KOPT-K1 (cell line): ENCODE results near the gene ARID5A.

ENCODE experiments used
- H3K27ac ChIP-seq: fragments of 200-600 bp; sonication (generic); 2 replicates; pipeline ENCODE4 v1.5.1; 2016; ENCODE audit warnings: antibody characterized with exemption, mild to moderate bottlenecking, low read depth, low read length; ENCODE audit not compliant: poor library complexity, severe bottlenecking
- H3K36me3 ChIP-seq: fragments of 200-600 bp; sonication (generic); 2 replicates; pipeline ENCODE4 v1.5.1; 2017; ENCODE audit warnings: antibody characterized with exemption, mild to moderate bottlenecking, low read length, moderate library complexity; ENCODE audit not compliant: insufficient read depth
- H3K9me3 ChIP-seq: fragments of 200-600 bp; sonication (generic); 2 replicates; pipeline ENCODE4 v1.5.1; 2017; ENCODE audit warnings: antibody characterized with exemption, low read length, mild to moderate bottlenecking; ENCODE audit not compliant: insufficient read depth, poor library complexity, severe bottlenecking

ARID5A gene

DNA sequence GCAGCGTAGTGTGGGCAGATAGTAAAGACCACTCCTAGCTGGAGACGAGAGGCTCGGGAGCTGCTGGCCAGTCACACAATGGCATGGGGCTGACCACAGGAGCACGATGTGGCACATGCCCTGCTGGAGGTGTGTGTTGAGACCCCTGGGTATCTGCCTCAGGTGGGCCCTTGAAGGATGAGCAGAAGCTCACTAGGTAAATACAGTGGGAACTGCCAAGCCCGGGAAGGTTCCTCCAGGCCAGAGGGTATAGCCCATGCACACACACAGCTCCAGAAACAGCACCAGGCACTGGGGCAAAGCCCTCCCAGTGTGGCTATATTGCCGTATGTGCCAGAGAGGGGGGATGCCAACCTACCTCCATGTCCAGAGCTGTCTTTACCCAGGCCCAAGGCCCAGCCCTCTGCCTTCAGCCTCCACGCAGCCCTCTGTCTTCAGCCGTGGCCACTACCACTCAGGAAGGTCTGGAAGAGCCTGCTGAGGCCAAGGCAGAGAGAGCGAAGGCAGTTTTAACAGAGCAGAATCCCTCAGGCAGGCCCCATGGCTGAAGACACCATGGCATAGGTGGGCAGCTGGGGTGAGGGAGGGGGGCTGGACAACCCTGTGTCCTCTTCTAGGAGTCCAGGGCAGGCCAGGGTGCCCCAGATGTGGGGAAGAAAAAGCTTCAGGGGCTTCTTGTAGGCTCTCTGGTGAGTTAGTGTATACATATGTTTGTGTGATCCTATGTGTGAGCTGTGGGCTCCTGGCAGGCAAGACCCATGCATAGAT is 7.0 kb upstream of the ARID5A start:
- Histone ChIP-seq H3K27ac (no peak overlapping the region), H3K9me3 (no peaks in the 10 kb centered on the region), H3K36me3 (no peaks in the 10 kb centered on the region)

DNA sequence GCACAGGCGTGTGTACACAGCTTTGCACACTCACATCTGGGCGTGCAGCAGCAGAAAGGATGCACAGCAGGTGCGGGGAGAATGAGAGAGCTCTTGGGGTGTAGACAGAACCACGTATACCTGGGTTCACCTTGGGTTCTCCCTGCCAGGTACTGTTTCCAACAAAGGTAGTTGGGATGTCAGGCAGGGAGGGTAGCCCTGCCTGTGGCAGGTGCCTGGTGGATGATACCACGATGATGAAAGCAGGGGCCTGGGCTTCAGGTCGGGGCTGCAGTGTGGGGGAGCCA is 6.5 kb upstream of the ARID5A start:
- Histone ChIP-seq H3K9me3 (no peaks in the 10 kb centered on the region), H3K36me3 (no peaks in the 10 kb centered on the region), H3K27ac (no peak overlapping the region)

DNA sequence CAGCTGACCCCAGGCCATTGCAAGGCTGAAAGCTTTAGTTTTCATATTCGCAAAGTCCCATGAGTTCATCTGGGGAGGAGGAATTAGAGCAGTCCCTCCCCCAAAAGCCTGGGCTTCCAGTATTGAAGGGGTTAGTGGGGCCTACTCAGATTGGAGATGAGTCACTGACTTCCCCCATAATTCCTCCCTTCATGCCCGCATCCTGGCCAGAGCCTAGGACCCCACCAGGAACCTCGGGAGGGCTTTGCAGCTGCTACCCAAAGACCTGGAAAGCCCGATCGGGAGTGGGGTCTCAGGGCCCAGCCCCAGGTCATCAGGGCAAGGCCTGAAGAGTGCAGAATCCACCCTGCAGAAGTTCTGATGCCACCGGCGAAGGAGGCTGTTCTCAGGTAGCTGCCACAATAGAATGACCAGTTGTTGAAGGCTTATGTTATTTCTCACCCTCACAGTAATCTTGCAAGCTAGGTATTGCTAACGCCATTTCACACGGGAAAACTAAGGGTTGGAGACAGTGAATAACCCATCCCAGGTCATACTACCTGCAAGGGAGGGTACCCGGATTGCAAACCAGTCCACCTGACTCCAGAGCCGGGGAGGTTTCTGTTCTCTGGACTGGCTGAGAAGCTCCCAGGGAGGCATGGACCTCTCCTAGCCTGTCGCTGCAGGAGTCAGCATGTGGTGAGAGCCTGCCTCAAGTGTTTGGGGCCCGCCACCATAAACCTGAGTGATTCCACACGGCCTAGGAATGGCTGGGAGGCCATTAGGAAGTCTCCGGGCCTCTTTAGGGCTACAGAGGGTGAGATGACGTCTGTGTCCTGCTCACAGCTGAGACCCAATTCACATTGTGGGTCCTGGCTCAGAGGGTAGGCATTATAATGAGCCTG is 5.8 kb upstream of the ARID5A start:
- Histone ChIP-seq H3K9me3 (no peaks in the 10 kb centered on the region), H3K27ac (no peak overlapping the region), H3K36me3 (no peaks in the 10 kb centered on the region)

DNA sequence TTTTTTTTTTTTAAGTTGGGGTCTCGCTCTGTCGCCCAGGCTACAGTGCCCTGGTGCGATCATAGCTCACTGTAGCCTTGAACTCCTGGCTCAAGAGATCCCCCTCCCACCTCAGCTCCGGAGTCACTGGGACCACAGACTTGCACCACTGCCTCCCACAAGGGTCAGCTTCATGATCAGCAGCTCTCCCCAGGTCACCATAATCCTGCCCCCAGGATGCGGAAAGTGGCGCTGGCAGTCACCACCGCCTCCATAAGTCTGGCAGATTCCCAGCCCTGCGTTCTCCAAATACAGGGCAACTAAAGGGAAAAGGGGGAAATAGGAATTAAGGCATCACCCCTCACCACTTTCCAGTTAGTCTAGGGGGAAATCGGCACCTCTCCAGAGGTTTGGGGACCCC is 5.2 kb upstream of the ARID5A start:
- peak overlapping the region; percentile 1 for H3K27ac ChIP-seq
- no peaks in the 10 kb centered on the region for H3K9me3 ChIP-seq
- H3K36me3 ChIP-seq: no peaks in the 10 kb centered on the region

DNA sequence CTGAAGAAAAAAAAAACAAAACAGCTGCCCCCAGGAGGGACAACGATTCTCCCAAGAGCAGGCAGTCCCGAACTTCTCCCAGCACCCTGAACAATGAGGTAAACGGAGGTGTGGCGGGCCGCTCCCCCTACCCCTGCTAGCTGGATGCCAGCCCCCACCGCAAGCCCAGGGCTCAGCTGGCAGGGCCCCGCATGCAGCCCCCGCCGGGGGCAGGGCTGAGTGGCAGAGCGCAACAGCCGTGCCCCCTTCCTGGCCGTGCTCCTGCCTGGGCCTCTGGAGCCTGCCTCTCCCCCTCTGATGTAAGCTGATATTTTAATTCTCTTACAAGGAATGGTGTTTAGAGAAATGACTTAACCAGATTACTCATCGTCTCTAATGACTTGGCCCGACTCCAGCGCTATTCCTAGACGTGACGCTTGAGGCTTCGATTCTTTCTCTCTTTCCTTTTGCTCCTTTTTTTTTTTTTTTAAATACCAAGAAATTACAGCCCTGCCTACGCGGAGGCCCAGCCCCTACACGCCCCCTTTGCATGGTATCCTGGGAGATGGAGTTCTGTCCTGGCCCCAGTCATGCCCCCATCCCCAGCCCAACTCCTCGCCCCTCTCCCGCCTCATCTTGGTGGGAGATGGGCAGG is 4.6 kb upstream of the ARID5A start:
- no peaks in the 10 kb centered on the region for H3K36me3 ChIP-seq
- H3K9me3 ChIP-seq: no peaks in the 10 kb centered on the region
- H3K27ac ChIP-seq: peak overlapping the region; percentile 1

DNA sequence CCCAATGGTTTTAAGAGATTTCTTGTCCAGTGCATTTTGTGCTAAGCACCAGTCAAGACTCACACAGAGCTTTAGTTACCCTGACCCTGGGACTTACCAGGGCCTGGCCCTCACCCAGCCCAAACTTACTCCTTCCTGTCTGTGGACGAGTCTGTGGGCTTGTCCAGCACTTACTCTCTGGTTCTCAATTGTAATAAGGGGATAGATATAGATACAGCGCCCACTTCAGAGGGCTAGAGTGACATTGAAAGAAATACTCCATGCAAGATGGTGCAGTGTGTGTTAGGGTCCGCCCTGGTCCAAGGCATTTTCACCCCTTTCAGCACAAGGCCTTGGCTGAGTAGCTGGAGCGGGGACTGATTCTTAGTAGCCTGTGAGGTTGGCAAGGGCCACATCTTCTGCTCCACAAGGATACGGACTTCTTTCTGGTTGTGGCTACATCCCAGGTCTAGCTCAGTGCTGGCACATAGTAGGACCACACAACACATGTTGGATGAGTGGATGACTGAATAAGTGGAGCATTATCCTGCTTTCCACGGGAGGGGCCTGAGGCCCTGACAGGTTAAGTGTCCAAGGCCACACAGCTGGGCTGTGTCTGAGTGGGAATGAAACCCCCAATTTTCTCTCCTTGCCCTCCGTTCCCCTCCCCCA is 3.8 kb upstream of the ARID5A start:
- Histone ChIP-seq H3K36me3 (no peaks in the 10 kb centered on the region), H3K27ac (no peak overlapping the region), H3K9me3 (no peaks in the 10 kb centered on the region)

DNA sequence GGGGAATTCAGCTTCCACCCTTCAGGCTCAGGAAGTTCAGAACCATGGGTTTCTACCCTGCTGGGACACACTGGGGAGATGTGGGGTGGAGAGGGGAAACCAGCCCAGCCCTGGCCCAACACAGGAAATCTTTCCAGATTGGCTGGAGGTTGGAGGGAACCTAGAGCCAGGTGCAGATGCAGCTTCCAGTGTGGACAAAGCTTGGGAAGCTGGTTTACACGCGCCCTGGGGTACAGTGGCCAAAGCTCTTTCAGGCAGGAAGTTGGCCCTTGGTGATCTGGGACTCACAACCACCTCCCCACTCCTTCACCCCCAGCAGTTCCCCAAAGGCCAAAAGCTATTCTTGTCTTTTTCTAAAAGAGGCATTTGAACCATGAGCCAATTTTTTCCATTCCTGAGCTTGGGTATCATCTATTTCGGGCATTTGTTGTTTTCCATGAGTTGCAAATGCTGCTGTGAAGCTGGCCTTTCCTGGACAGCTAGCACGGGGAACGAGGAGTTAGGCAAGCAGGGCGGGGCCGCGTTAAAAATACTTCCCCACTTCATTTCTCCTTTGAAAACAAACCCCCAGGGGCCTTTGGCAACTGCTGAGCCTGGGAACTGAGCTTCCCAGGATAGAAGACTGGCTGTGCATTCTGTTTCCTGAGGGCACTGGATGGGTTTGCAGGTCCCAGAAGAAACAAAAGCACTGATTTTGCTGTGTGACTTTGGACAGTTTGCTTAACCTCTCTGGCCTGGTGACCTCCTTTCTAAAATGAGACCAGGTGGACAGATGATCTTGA is 3.1 kb upstream of the ARID5A start:
- Histone ChIP-seq H3K9me3 (no peaks in the 10 kb centered on the region), H3K27ac (no peak overlapping the region), H3K36me3 (no peaks in the 10 kb centered on the region)

DNA sequence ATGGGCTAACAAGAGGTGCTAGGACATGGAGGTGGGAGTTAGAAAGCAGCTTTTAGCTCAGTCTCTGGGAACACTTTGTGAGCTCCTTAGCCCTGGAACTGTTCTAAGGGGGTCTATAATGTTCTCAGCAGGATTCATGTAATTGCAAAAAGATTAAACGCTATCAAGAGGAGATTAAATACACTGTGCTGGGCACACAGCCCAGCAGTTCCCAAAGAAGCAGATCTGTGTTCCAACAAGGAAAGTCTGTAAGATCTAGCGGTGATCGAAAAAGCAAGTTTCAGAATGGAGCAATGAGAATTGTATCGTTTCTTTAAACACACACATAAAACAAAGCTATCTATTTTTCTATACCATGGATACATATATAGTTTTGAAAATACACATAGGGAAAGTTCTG is 2.4 kb upstream of the ARID5A start:
- H3K27ac ChIP-seq: no peak overlapping the region
- no peaks in the 10 kb centered on the region for H3K36me3 ChIP-seq
- H3K9me3 ChIP-seq: no peaks in the 10 kb centered on the region

DNA sequence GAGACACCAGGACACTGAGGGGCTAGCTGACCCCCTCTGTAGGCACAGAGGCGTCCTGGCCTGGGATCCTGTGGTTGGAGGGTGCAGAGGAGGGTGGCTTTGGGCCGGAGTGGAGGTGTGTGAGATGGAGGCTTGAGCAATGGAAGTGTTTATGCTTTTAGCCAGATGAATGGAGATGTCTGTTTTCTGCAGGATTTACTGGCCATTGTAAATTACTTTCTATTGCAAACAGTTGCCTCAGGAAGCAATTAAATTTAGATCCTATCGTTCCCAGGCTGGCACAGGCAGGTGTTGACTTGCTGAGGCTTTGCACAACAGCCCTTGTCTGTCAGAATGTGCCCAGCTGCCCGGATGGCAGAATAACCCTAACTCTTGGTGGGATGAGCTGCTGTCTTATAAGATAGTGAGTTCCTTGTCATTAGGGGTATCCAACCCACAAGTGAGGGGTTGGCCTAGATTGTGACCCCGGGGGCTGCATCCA is 1.8 kb upstream of the ARID5A start:
- Histone ChIP-seq H3K27ac (no peak overlapping the region), H3K36me3 (no peaks in the 10 kb centered on the region), H3K9me3 (no peaks in the 10 kb centered on the region)

DNA sequence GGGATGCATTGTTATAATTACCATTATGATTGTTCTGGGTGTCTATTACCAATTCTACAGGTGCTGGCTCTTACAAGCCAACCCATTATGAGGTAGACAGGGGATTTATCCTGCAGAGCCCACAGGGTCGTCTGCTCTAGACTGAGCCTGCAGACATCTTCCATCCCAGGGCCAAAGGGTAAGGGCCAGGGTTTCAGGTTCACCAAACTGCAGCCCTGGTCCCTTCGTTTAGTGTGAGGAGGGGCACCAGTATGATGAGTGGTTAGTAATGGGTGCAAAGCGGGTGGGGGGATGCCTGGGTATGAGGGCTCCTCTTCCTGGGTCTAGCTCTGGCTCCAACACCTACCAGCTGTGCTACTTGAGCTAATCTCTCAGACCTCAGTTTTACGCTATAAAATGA is 1.2 kb upstream of the ARID5A start:
- Histone ChIP-seq H3K27ac (no peak overlapping the region), H3K36me3 (no peaks in the 10 kb centered on the region), H3K9me3 (no peaks in the 10 kb centered on the region)

DNA sequence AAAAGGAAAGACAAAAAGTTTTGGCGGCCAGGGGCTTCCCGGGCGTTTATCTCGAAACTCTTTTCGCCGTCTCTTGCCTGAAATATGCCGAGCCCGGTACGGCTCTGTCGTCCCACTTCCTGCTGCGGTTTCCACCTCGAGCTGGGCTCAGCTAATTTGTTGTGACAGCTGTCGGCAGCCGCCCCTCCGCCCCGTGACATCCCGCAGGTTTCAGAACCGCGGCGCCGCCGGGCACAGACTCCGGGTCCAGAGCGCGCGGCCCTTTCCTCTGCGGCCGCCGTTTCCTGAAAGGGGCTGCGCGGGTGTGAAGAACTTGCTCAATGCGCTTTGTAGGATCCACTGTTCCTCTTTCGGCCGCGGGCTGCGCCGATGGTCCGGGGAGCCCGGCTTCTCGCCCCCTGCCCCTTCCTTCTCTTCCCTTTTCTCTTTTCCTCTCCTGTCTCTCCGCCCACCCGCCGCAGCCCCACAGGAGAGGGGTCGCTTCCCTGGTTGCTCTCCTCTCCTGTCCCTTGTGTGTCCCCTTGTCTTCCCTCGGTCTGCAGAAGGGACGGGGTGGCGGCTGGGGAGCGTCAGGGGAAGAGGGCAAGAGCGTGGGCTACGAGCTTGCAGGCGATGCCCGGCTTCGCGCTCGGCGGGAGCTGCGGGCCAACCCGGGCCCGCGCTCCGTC is 648 bp downstream of the ARID5A start:
- Histone ChIP-seq H3K36me3 (peaks cover 10% of the 10 kb centered on the region; the same call in 1 of the 2 replicates), H3K27ac (peak overlapping the region; percentile 87), H3K9me3 (no peaks in the 10 kb centered on the region)

DNA sequence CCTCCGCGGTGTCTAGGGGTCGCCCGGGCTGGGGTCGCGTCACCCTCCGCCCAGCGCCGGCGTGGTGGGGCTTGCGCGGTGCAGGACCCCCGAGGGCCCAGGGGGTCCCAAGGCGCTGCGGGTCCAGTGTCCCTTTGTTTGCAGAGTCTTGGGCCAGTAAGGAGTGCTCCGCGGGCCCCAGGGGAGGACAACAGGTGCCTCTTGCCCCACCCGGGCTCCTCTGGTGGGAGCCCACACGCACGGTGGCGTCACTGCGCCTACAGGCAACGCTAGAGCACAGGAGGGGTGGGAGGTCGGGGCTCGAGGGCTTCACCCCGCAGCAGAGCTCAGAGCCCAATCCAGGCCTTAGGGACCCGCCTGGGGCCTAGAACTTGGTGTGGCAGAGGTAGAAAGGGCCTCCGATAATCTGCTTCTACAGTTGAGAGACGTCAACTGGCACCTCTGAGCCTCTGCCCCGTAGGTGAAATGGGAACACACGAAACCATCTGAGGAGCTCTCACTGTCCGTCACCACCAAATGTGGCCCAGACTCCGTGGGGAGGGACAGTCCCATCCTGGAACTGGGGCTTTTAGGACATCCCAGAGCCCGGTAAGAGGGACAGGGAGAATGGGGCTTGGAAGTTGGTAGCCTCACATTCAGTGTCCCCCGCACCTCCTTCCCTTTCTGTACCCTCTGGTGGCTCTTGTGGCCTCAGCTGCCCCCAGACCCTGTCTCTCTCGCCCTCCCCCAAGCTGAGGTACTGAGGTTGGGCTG is 1.4 kb downstream of the ARID5A start:
- Histone ChIP-seq H3K27ac (peak overlapping the region; percentile 87), H3K36me3 (peaks cover 17% of the 10 kb centered on the region; the same call in 1 of the 2 replicates), H3K9me3 (no peaks in the 10 kb centered on the region)

DNA sequence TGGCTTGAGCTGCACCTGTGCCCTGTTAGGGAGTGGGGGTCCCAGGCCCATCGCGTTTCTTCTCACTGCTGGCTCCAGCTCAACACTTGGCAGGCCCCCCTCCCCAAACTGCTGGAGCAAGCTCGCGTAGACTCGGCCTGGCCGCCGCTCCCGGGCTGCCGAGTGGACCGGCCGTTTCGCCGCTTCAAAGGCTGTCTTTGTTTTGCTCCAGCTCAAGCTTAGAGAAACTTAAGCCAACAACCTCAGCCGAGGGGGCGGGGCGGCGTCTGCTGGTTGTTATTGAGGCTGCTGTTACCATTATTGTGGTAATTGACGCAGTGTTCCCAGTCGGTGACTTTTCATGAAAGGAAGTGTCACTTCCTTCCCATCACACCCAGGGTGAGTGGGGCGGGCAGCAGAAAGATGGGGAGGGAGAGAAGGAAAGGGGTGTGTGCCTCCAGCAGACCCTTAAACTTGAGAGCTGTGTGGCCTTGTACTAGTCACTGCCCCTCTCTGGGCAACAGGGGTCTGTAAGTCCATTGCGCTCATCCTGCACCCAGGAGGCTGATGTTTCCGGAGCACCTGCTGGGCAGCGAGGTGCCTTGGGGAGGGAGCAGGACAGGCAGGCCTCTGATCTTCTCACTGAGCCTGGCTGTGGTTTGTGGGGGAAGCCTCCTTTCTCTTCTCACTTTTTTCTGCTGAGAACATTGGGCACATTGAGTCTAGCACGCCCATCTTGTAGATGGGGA is 2.1 kb downstream of the ARID5A start:
- peaks cover 24% of the 10 kb centered on the region; the same call in 1 of the 2 replicates for H3K36me3 ChIP-seq
- H3K9me3 ChIP-seq: no peaks in the 10 kb centered on the region
- H3K27ac ChIP-seq: peak overlapping the region; percentile 87
